Measurements from ENCODE around the gene UBE2R2.
"Not testable (repeated sequence)": the region's sequence is repeated elsewhere in the genome, so short reads cannot be mapped to it uniquely, and the experiment has no call there.

The UBE2R2 gene

DNA sequence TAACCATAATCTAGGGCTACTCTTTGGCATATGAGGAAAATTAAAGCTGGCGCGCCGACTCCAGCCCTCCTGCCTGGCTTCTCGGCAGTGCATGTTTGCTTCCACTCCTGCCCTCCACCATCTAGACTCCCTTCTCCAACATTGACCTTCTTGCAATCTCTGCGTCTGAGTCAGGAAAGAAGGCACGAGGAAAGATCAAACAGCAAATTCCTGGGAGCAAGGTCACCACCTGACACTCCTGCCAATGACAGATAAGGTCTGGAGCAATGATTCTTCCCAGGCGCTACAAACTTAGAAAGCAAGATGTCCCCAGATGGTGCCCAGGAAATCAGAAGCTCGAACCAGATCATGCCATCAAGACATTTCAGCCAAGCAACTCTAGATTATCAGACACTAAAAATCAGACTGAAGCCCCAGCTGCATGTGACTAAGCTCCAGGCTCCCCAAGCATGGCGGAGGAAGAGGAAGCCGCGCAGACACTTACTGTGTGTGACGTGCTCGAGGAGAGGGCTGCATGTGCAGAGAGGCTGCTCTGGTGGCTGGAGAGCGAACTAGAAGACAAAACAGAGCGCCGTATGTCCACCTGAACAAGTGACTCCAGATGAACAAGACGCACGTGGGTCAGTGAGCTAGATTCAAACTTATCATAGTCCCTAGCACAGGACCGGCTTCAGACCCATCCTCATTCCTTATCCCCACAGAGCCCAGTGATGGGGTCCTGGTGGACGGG lies 115.3 kb downstream of the UBE2R2 start:
- DNase-seq = no peak

GRCh38 chr9:33934188-33934878 lies 117.4 kb downstream of the UBE2R2 start:
- DNase-seq = no peak

DNA sequence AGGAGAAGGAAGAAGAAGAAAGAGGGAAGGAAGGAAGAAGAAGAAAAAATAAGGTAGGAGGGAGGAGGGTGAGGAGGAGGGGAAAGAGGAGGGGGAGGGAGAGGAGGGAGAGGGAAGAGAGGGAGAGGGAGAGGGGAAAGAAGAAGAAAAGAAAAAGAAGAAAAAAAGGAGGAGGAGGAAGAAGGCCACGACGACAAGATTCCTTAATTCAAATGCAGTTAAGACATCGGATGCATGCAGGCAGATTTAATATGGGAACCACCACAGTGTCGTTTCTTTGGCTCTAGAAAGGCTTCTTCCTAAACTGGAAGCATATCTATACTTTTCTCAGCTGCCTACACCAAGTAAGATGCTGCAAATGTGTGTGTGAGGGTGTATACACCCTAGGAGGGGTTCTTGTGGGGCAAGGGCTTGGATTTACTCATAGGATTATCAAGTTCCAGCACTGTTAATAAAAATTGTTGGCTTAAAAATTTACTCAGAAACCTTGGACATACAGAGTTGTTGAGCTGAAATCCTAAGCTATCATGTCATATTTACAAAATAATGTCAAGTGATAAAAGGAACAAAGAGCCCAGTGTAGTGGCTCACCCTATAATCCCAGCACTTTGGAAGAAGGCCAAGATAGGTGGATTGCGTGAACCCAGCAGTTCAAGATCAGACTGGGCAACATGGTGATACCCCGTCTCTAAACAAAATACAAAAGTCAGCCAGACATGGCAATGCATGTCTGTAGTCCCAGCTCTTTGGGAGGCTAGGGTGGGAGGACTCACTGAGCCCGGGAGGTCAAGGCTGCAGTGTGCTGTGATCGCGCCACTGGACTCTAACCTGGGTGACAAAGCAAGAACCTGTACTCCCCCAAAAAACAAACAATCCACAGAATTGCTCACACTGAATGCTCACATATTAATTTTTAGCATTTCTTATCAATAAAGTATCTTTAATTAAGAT lies 123.2 kb downstream of the UBE2R2 start:
- DNase-seq = no peak

GRCh38 chr9:33942471-33943083 lies 125.6 kb downstream of the UBE2R2 start:
- DNase-seq = no peak

DNA sequence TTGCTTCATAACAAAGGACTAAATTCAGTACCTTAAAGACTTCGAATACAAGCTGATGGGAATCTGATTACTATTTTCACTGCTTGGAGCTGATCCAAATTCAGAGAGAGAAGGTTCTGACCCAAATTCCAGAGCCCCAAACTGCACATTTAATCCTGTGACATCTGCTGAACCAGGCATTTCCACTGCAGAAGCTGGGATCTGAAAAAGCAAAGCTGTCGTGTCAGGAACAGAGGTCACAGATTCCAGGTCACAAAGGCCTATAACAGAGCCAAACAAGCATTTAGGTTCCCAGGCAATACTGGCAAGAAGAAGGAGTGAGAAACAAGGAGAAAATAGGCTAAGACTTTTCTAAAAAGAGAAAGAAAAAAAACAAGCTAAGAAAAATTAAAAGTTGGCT lies 126.4 kb downstream of the UBE2R2 start:
- DNase-seq = no peak

- no peak for DNase-seq
These were observed 130.0 kb downstream of the UBE2R2 start for GRCh38 chr9:33946779-33947535.

DNA sequence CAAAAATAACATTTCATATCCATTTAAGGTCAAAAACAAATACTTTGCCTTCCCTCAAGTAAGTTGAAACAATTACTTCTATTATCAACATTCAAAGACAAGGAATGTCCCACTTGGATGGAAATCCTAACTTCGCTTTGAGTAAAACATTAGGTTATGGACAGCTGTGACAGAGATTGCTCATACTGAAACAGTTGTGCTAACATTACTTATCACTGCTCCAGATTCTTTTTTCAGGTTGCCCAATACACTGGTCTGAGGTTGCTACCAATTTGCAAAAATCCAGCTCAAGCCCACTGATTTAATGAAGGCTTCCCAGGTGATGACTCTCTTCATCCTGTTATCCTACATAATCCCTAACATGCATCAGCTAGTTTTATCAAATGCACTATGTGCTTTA lies 133.4 kb downstream of the UBE2R2 start:
- DNase-seq = no peak

- no peak for DNase-seq
These were observed 135.1 kb downstream of the UBE2R2 start for GRCh38 chr9:33952066-33952465.

GRCh38 chr9:33956544-33956943 lies 139.6 kb downstream of the UBE2R2 start:
- DNase-seq = no peak

DNA sequence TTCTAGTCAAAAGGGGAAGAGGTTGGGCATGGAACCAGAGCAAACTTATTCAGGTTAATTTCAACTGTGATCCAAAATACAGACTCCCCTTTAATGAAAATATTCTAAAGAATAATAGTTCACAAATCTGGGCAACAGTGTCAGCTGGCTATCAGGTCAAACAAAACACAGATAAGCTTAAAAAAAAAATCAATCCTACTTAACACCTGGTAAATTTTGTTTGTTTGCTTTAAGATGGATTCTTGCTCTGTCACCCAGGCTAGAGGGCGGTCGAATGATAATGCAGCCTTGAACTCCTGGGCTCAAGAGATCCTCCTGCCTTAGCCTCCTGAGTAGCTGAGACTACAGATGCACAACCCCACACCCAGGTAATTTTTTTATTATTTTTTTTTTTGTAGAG lies 142.8 kb downstream of the UBE2R2 start:
- DNase-seq = no peak

- not testable (repeated sequence) for DNase-seq
These were observed 145.5 kb downstream of the UBE2R2 start for GRCh38 chr9:33962468-33962867.

- no peak for DNase-seq
These were observed 147.3 kb downstream of the UBE2R2 start for GRCh38 chr9:33964086-33964768.
